Tibial nerve (tissue), 4 donors: ENCODE measurements around the gene FAM111A. TPM values are rescaled to one million over a fixed set of nuclear protein-coding genes. Genes with fewer than 3 reads are reported as not detected.

Source experiments
- DNase-seq, 2 donors: peaks; one replicate each; pipeline ENCODE4 v3.0.0-alpha.2; 2019; ENCODE audit warnings: low spot score in 2 of 2
- H3K27ac ChIP-seq, 4 donors: fragments of 200-600 bp; sonication (generic) in 3 of 4; one replicate each; pipeline ENCODE4 v1.5.1; 2017 to 2019; ENCODE audit warnings: mild to moderate bottlenecking in 1 of 4
- H3K27me3 ChIP-seq, 2 donors: fragments of 200-600 bp; sonication (generic) in 1 of 2; one replicate each; pipeline versions ENCODE4 v1.5.1 to v1.6.0; 2017 to 2019
- H3K36me3 ChIP-seq, 3 donors: fragments of 200-600 bp; sonication (generic); one replicate each; pipeline ENCODE4 v1.5.1; 2018 to 2019
- H3K4me1 ChIP-seq, 4 donors: fragments of 200-600 bp; sonication (generic) in 3 of 4; one replicate each; pipeline ENCODE4 v1.5.1; 2017 to 2019
- H3K4me3 ChIP-seq, 4 donors: fragments of 200-600 bp; sonication (generic) in 3 of 4; one replicate each; pipeline ENCODE4 v1.5.1; 2017 to 2019; ENCODE audit warnings: mild to moderate bottlenecking in 1 of 4, moderate library complexity in 1 of 4
- H3K9me3 ChIP-seq, 4 donors: fragments of 200-600 bp; sonication (generic) in 3 of 4; one replicate each; pipeline ENCODE4 v1.5.1; 2017 to 2019
- CTCF ChIP-seq, 5 experiments: fragments of 200-600 bp in 3 of 5; fragments of 450-650 bp in 2 of 5; sonication (generic) in 3 of 5; IDR thresholded peaks; one replicate each; pipeline ENCODE4 v1.5.1; 2016 to 2019; ENCODE audit warnings: antibody characterized with exemption in 5 of 5, mild to moderate bottlenecking in 3 of 5, moderate library complexity in 2 of 5
- EP300 ChIP-seq, 2 donors: sonication (generic); formaldehyde crosslinking; IDR thresholded peaks; one replicate each; pipeline ENCODE4 v1.6.1; 2017; ENCODE audit warnings: antibody characterized with exemption in 2 of 2, mild to moderate bottlenecking in 1 of 2
- POLR2A ChIP-seq, 2 donors: fragments of 450-650 bp; IDR thresholded peaks; one replicate each; pipeline ENCODE4 v1.6.1; 2017; ENCODE audit warnings: antibody characterized with exemption in 2 of 2, mild to moderate bottlenecking in 2 of 2, moderate library complexity in 2 of 2
- WGBS, 2 donors: methylation state at CpG; one replicate each; pipeline ENCODE4 v1.1.5; 2018; 5-methylcytosine and 5-hydroxymethylcytosine counted together
- total RNA-seq, 4 donors: library from RNA; depleted of rRNA; stranded (reverse); fragments of >200 nt; gene quantifications; one replicate each; pipeline ENCODE4 v1.1.0, GENCODE V29; 2016

Gene FAM111A
- total RNA-seq, 4 donors from 2014 or later, result 24.3 to 76.9 (median 40.3) TPM

DNA sequence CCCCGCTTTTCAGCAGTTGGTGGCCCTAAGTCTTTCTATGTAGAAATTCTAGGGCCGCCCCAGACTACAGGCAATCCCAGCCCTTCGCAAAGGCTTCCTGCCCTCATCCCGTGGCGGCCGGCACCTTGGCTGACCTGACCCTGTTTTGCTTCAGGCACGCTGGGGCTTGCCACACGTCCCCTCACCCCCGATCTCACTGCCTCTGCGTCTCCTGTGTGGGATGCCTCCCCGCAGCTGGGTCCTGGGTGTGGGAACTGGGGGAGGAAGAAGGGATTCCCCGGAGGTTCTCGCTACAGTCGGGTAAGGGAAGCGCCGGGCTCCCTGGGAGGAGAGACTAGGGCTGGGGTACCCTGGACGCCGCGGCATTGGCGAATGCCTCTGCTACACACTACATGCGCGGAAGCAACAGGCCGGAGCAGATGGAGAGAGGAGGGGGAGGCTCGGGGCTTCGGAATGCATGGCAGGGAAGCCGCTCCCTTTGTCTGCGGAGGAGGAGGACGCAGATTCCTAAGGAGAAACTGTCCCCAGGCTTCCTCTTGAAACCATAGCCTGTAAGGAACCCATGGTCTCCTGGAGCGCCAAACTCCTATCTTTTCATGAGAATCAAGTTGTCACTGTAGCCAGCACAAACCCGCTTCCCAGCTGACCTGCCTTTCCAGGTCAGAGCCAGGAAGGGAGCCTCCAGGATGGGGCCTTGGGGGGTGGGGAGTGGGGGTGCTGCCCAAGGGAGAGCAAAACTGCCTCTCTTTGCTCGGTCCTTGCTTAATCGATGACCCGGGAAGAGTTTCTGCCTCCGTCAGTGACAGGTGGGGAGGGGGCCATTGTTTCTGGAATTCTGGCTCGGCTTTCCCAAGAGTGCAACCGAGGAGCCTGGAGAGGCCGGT is 30.7 kb downstream of the FAM111A start:
- Histone ChIP-seq H3K27me3 (no peaks in the 10 kb centered on the region), H3K36me3 (no peaks in the 10 kb centered on the region), H3K27ac (peak overlapping the region; percentile 67 to 91 (median 84)), H3K9me3 (no peaks in the 10 kb centered on the region), H3K4me3 (peak overlapping the region; percentile 50 to 91 (median 73)), H3K4me1 (peaks cover 0 to 53% (median 25%) of the 10 kb centered on the region in 4 donors)
- DNase-seq, result no peak
- TF ChIP-seq EP300 (IDR thresholded peaks at IDR 0.05), result no peak
- no peak for TF ChIP-seq POLR2A (IDR thresholded peaks at IDR 0.05)
- TF ChIP-seq CTCF (IDR thresholded peaks at IDR 0.05), result no peak
- 4 to 6% methylated on average over 37 of the region's 37 CpGs for WGBS, 2 donors

DNA sequence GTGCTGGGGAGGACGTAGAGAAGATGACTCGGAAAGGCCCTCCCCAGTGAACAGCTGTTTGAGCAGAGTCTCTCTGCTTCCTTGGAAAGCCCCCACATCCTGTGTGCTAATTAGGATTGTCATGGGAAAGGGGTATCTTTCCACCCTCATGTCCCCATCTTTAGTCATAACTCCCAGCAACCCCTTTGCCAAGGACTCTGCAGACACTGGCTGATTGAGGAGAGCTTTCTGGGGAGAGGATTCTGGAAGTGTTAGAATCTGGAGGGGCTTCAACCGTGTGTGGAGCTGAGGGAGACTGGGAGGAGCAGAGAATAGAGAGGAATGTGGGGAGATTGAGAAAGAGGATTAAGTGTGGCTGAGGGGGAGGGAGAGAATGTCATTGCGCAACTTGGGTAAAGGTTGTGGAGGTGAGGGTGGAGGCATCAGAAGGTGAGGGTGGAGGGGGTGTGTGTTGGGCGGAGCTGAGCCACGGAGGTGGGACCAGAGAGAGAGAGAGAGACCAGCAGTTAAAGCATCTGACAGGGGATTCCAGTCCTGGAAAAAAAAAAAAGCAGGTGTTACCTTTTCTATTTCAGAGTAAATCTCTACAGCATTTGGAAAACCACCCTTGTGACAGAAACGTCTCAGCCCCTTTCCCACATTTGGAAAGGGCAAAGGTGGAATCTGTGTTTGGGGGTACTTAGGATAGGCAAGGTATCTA is 31.5 kb downstream of the FAM111A start:
- no peaks in the 10 kb centered on the region for H3K27me3 ChIP-seq
- peak overlapping the region; percentile 50 to 91 (median 73) for H3K4me3 ChIP-seq
- H3K4me1 ChIP-seq, result peaks cover 0 to 61% (median 27%) of the 10 kb centered on the region in 4 donors
- 20 to 38% methylated on average over 6 to 7 of the region's 7 CpGs for WGBS, 2 donors
- H3K9me3 ChIP-seq, result no peaks in the 10 kb centered on the region
- peak overlapping the region; percentile 67 to 91 (median 84) for H3K27ac ChIP-seq
- TF ChIP-seq EP300 (IDR thresholded peaks at IDR 0.05), result no peak
- TF ChIP-seq POLR2A (IDR thresholded peaks at IDR 0.05), result no peak
- no peak for TF ChIP-seq CTCF (IDR thresholded peaks at IDR 0.05)
- no peaks in the 10 kb centered on the region for H3K36me3 ChIP-seq
- DNase-seq, result no peak

DNA sequence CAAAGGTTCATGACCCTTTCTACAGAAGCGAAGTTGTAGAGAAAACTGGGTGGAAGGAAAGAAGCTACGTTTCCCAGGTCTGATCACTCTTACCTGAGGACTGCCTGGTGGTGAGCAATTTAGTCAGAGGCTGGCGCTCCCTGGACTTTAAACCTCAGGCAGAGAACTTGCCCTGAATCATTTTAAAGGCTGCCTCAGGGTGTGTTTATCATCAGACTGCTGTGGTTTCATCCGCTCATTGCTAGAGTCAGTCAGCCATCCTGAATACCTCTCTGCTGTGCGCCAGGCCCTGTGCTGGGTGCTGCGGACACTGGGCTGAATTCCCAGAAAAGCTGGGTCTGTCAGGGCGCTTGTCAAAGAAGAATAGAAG is 32.0 kb downstream of the FAM111A start:
- no peaks in the 10 kb centered on the region for H3K9me3 ChIP-seq
- peak overlapping the region; percentile 67 to 91 (median 84) for H3K27ac ChIP-seq
- H3K4me3 ChIP-seq, result peak overlapping the region in 3 of 4 donors; percentile 1 to 91 (median 78)
- DNase-seq, result no peak
- no peaks in the 10 kb centered on the region for H3K27me3 ChIP-seq
- TF ChIP-seq EP300 (IDR thresholded peaks at IDR 0.05) (no peak), POLR2A (IDR thresholded peaks at IDR 0.05) (no peak), CTCF (IDR thresholded peaks at IDR 0.05) (no peak)
- no peaks in the 10 kb centered on the region for H3K36me3 ChIP-seq
- peaks cover 0 to 66% (median 29%) of the 10 kb centered on the region in 4 donors for H3K4me1 ChIP-seq
- 32 to 38% methylated on average over 7 of the region's 7 CpGs for WGBS, 2 donors

DNA sequence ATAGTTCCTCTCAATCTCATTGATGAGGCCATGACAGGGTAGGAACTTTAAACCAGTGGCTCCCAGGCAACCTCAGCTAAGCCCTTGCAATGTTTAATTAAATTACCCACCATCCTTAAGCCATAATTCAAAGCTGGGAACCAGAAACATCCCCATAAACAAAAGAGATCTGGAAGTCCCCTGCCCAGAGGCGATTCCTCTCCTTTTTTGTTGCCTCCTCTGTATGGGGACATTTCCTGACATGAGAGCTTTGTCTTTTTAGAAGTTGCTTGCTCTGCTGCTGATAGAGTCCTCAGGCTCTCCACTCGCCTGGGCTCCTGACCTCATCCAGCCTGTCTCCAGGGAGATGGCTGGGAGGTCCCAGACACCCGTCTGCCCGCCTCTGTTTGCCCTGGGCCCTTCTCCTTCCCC is 32.4 kb downstream of the FAM111A start:
- 33 to 50% methylated on average over 4 of the region's 4 CpGs for WGBS, 2 donors
- Histone ChIP-seq H3K9me3 (no peaks in the 10 kb centered on the region), H3K4me3 (no peak overlapping the region), H3K36me3 (no peaks in the 10 kb centered on the region), H3K4me1 (peaks cover 0 to 71% (median 31%) of the 10 kb centered on the region in 4 donors), H3K27ac (peak overlapping the region; percentile 67 to 91 (median 84)), H3K27me3 (no peaks in the 10 kb centered on the region)
- TF ChIP-seq EP300 (IDR thresholded peaks at IDR 0.05) (no peak), POLR2A (IDR thresholded peaks at IDR 0.05) (no peak), CTCF (IDR thresholded peaks at IDR 0.05) (no peak)
- no peak for DNase-seq

- peak overlapping the region in 3 of 4 donors; percentile 78 to 91 (median 91) for H3K27ac ChIP-seq
- no peak for DNase-seq
- WGBS, 2 donors, result 62 to 66% methylated on average over 7 of the region's 7 CpGs
- TF ChIP-seq POLR2A (IDR thresholded peaks at IDR 0.05) (no peak), CTCF (IDR thresholded peaks at IDR 0.05) (no peak), EP300 (IDR thresholded peaks at IDR 0.05) (no peak)
- H3K36me3 ChIP-seq, result no peaks in the 10 kb centered on the region
- no peaks in the 10 kb centered on the region for H3K9me3 ChIP-seq
- no peaks in the 10 kb centered on the region for H3K27me3 ChIP-seq
- H3K4me1 ChIP-seq, result peaks cover 0 to 81% (median 34%) of the 10 kb centered on the region in 4 donors
- no peak overlapping the region for H3K4me3 ChIP-seq
Measured at GRCh38 chr11:59176330-59176729, 33.7 kb downstream of the FAM111A start.
